HEK293 (cell line): ENCODE data around the gene NCBP2.

Experiments
- CTCF ChIP-seq: fragments of 450-650 bp; formaldehyde crosslinking; IDR thresholded peaks from 2 replicates; pipeline ENCODE4 v1.5.1; 2016; ENCODE audit warnings: missing biosample characterization, missing genetic modification characterization
- FEZF1 ChIP-seq: fragments of 450-650 bp; formaldehyde crosslinking; IDR thresholded peaks from 2 replicates; pipeline ENCODE4 v1.5.1; 2016; ENCODE audit warnings: missing biosample characterization, missing genetic modification characterization
- KLF1 ChIP-seq: fragments of 450-650 bp; formaldehyde crosslinking; IDR thresholded peaks from 2 replicates; pipeline ENCODE4 v1.5.1; 2016; ENCODE audit warnings: missing biosample characterization, missing genetic modification characterization
- KLF9 ChIP-seq: fragments of 450-650 bp; formaldehyde crosslinking; IDR thresholded peaks from 2 replicates; pipeline ENCODE4 v1.5.1; 2016; ENCODE audit warnings: missing biosample characterization, missing genetic modification characterization, low read depth
- PATZ1 ChIP-seq: fragments of 450-650 bp; formaldehyde crosslinking; IDR thresholded peaks from 2 replicates; pipeline ENCODE4 v1.5.1; 2016; ENCODE audit warnings: missing biosample characterization, missing genetic modification characterization
- REST ChIP-seq: fragments of 450-650 bp; formaldehyde crosslinking; IDR thresholded peaks from 2 replicates; pipeline ENCODE4 v1.5.1; 2016; ENCODE audit warnings: missing biosample characterization, missing genetic modification characterization
- ZFP3 ChIP-seq: fragments of 450-650 bp; formaldehyde crosslinking; IDR thresholded peaks from 2 replicates; pipeline ENCODE4 v1.5.1; 2016; ENCODE audit warnings: low read depth, missing biosample characterization, missing genetic modification characterization
- ZNF133 ChIP-seq: fragments of 450-650 bp; formaldehyde crosslinking; IDR thresholded peaks from 2 replicates; pipeline ENCODE4 v1.5.1; 2016; ENCODE audit warnings: missing biosample characterization, missing genetic modification characterization
- ZNF140 ChIP-seq: fragments of 450-650 bp; formaldehyde crosslinking; IDR thresholded peaks from 2 replicates; pipeline ENCODE4 v1.5.1; 2016; ENCODE audit warnings: missing biosample characterization, missing genetic modification characterization
- ZNF169 ChIP-seq: fragments of 450-650 bp; formaldehyde crosslinking; IDR thresholded peaks from 2 replicates; pipeline ENCODE4 v1.5.1; 2016; ENCODE audit warnings: missing biosample characterization, missing genetic modification characterization
- ZNF302 ChIP-seq: fragments of 450-650 bp; formaldehyde crosslinking; IDR thresholded peaks from 2 replicates; pipeline ENCODE4 v1.5.1; 2016; ENCODE audit warnings: missing biosample characterization, missing genetic modification characterization, low read depth
- ZNF37A ChIP-seq: fragments of 450-650 bp; IDR thresholded peaks from 2 replicates; pipeline ENCODE4 v1.5.1; 2018; ENCODE audit warnings: missing biosample characterization, missing genetic modification characterization
- ZNF48 ChIP-seq: fragments of 450-650 bp; formaldehyde crosslinking; IDR thresholded peaks from 2 replicates; pipeline ENCODE4 v1.5.1; 2016; ENCODE audit warnings: missing biosample characterization, missing genetic modification characterization

- no peak for TF ChIP-seq PATZ1 (tag by site-specific recombination)
- no peak for TF ChIP-seq ZNF48 (tag by site-specific recombination)
- TF ChIP-seq ZNF140 (tag by site-specific recombination): no peak
- no peak for TF ChIP-seq ZNF169
- TF ChIP-seq ZNF302 (tag by site-specific recombination): no peak
- no peak for TF ChIP-seq CTCF (tag by site-specific recombination)
- no peak for TF ChIP-seq REST (tag by site-specific recombination)
- no peak for TF ChIP-seq ZNF133 (tag by site-specific recombination)
- TF ChIP-seq KLF1 (tag by site-specific recombination): no peak
- no peak for TF ChIP-seq FEZF1 (tag by site-specific recombination)
- TF ChIP-seq KLF9 (tag by site-specific recombination): no peak
- no peak for TF ChIP-seq ZNF37A
- no peak for TF ChIP-seq ZFP3 (tag by site-specific recombination)
These were observed 5.0 kb upstream of the NCBP2 start for GRCh38 chr3:196947136-196947859.
